ENCODE measurements around the gene SRPRA.

- no peak for TF ChIP-seq MAX (IDR thresholded peaks at IDR 0.05)
- TF ChIP-seq, protein P1, sequence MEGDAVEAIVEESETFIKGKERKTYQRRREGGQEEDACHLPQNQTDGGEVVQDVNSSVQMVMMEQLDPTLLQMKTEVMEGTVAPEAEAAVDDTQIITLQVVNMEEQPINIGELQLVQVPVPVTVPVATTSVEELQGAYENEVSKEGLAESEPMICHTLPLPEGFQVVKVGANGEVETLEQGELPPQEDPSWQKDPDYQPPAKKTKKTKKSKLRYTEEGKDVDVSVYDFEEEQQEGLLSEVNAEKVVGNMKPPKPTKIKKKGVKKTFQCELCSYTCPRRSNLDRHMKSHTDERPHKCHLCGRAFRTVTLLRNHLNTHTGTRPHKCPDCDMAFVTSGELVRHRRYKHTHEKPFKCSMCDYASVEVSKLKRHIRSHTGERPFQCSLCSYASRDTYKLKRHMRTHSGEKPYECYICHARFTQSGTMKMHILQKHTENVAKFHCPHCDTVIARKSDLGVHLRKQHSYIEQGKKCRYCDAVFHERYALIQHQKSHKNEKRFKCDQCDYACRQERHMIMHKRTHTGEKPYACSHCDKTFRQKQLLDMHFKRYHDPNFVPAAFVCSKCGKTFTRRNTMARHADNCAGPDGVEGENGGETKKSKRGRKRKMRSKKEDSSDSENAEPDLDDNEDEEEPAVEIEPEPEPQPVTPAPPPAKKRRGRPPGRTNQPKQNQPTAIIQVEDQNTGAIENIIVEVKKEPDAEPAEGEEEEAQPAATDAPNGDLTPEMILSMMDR (IDR thresholded peaks at IDR 0.05; ENCODE audit: low read depth, low read length, missing input control), result no peak
- no peak for TF ChIP-seq TAF1 (conservative IDR thresholded peaks at IDR 0.05)
- TF ChIP-seq, protein P2, sequence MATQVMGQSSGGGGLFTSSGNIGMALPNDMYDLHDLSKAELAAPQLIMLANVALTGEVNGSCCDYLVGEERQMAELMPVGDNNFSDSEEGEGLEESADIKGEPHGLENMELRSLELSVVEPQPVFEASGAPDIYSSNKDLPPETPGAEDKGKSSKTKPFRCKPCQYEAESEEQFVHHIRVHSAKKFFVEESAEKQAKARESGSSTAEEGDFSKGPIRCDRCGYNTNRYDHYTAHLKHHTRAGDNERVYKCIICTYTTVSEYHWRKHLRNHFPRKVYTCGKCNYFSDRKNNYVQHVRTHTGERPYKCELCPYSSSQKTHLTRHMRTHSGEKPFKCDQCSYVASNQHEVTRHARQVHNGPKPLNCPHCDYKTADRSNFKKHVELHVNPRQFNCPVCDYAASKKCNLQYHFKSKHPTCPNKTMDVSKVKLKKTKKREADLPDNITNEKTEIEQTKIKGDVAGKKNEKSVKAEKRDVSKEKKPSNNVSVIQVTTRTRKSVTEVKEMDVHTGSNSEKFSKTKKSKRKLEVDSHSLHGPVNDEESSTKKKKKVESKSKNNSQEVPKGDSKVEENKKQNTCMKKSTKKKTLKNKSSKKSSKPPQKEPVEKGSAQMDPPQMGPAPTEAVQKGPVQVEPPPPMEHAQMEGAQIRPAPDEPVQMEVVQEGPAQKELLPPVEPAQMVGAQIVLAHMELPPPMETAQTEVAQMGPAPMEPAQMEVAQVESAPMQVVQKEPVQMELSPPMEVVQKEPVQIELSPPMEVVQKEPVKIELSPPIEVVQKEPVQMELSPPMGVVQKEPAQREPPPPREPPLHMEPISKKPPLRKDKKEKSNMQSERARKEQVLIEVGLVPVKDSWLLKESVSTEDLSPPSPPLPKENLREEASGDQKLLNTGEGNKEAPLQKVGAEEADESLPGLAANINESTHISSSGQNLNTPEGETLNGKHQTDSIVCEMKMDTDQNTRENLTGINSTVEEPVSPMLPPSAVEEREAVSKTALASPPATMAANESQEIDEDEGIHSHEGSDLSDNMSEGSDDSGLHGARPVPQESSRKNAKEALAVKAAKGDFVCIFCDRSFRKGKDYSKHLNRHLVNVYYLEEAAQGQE (IDR thresholded peaks at IDR 0.05), result no peak
- TF ChIP-seq RXRA (IDR thresholded peaks at IDR 0.05), result no peak
- no peak for TF ChIP-seq RAD21 (IDR thresholded peaks at IDR 0.05)
- TF ChIP-seq GABPA (IDR thresholded peaks at IDR 0.05 in 1 of 2, conservative IDR thresholded peaks at IDR 0.05 in 1 of 2), result no peak
- TF ChIP-seq YY1 (IDR thresholded peaks at IDR 0.05), result no peak
- TF ChIP-seq, protein P3, sequence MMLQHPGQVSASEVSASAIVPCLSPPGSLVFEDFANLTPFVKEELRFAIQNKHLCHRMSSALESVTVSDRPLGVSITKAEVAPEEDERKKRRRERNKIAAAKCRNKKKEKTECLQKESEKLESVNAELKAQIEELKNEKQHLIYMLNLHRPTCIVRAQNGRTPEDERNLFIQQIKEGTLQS (IDR thresholded peaks at IDR 0.05), result no peak
- TF ChIP-seq ZBTB33 (IDR thresholded peaks at IDR 0.05), result no peak
- no peak for TF ChIP-seq SP1 (IDR thresholded peaks at IDR 0.05)
Observed at GRCh38 chr11:126229858-126230540, 38.7 kb downstream of the SRPRA start.

Data from liver (tissue), 3 donors.